GM19324 (cell line): ENCODE results near the gene ACTA2.
"Not testable (repeated sequence)": the region's sequence is repeated elsewhere in the genome, so short reads cannot be mapped to it uniquely, and the experiment has no call there.

Source experiments
- ATAC-seq: cut with Tn5 transposase; IDR thresholded peaks from one replicate; pipeline ENCODE4 v1.9.1; 2021; ENCODE audit warnings: mild to moderate bottlenecking, moderate library complexity; ENCODE audit not compliant: unreplicated experiment, low FRiP score

ACTA2 gene

DNA sequence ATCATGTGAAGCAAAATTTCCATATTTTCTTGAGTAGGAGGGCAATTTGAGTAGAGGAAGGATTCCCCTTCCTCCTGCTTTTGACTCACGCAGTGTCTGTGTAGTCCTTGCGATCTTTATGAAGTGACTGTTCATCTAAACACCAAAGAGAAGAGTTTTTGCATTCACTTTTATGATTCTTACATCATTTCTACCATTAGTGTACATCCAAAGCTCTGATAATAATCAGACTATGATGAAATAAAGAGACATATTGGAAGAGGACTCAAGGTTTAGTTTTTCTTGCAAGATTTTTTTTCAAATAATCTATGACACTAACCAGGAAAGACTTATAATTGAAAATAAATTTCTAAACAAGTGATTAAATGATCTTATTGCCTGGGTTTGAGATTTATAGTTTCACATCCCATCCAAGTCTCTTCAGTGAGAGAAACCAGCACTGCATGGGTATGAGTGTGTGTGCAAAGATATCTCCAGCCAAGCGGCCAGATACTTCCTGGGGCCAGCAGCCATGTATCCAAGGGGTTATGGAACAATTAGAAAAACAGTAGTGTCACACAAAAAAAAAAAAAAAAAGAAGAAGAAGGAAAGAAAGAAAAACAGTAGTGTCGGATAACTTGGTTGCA lies 2.0 kb upstream of the ACTA2 start:
- ATAC-seq: no peak

DNA sequence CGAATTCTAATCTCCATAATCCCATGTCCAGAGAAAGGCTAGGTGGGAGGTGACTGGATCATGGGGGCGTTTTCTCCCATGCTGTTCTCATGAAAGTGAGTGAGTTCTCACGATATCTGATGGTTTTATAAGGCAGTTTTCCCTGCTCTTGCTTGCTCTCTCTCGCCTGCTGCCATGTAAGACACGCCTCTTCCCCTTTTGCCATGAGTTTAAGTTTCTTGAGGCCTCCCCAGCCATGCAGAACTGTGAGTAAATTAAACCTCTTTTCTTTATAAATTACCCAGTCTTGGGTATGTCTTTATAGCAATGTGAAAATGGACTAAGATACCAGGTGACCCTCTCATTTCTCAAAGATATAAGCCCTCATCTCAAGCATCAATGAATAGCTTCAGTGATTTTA lies 1.1 kb upstream of the ACTA2 start:
- no peak for ATAC-seq

DNA sequence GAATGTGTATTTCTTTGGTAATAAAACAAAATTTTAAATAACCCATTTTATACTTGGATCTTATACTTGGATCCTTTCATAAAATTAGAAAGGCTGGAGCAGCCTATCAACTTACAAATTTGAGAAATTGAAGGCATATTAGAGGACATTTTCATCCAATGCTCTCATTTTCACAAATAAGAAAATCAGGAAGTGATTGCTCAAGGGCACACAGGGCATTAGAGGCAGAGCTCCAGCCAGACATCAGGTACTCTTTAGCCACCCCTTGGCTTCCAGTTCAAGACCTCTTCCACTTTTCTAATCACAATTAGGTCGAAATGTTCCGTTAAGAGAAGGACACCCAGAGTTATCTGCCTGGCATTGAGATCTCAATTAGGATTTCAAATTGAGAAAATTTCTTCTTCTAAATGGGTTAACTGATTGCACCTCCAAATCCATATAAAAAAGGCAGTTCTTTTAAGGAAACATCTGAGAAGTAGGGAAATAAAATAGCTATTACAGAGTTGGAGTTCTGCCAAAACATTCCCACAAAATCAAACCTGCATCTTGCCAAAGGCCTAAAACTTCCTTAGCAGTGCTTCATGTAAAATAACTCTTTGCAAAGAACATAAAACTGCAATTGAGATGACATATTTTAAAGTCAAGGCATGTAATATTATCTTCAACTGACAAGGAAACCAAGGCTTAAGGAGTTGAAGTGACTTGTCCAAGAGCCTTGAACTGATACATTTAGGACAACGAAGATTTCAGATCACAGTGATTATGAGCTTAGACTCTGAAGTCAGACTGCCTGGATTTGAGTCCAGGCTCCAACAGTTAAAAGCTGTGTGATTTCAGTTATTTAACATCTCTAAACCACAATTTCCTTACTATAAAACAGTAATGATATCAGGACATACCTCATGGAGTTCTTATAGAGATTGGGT lies 2.4 kb downstream of the ACTA2 start:
- ATAC-seq: no peak

DNA sequence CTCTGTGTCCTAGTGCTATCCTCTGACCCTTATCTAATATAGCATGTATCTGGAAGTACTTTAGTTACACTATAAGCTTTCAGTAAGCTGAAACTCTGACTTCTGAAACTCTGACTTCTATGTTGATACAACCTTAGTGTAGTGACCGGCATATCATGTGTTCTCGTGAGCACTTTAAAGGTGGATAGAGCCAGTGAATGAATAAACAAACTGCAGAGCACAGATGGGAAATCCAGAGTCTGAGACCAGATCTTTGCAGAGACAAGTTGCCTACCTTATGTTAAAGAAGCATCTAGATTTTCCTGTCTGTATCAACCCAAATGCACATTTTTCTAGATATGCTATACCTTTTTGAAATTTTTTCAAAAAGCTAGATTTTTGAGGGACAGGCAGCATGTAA lies 3.5 kb downstream of the ACTA2 start:
- ATAC-seq: no peak

DNA sequence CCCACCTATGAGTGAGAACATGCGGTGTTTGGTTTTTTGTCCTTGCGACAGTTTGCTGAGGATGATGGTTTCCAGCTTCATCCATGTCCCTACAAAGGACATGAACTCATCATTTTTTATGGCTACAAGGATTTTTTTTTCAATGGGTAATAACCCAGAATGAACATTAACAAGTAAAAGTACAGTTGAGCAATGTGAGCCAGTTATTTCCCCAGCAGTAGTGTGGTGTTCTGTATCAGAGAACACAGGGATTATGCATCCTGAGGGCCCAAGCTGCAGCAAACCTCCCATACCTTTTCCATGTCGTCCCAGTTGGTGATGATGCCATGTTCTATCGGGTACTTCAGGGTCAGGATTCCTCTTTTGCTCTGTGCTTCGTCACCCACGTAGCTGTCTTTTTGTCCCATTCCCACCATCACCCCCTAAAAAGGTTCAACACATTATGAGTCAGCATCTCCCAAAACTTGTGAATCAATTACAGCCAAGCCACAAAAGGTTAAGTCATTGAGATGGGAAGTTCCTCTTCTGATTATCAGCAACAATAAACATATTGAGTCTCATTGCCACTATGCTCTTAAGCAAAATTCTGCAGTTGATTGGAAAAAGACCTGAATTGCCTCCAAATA lies 5.5 kb downstream of the ACTA2 start:
- ATAC-seq: no peak

DNA sequence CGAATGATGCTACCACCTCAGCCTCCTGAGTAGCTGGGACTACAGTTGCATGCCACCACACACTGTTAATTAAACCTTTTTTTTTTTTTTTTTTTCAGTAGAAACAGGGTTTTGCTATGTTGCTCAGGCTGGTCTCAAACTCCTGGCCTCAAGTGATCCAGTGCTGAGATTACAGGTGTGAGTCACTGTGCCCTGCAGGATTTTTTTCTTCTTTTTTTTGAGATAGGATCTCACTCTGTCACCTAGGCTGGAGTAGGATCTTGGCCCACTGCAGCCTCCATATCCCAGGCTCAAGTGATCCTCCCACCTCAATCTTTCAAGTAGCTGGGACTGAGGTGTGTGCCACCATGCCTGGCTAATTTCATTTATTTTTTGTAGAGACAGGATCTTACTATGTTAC lies 6.4 kb downstream of the ACTA2 start:
- ATAC-seq: no peak

DNA sequence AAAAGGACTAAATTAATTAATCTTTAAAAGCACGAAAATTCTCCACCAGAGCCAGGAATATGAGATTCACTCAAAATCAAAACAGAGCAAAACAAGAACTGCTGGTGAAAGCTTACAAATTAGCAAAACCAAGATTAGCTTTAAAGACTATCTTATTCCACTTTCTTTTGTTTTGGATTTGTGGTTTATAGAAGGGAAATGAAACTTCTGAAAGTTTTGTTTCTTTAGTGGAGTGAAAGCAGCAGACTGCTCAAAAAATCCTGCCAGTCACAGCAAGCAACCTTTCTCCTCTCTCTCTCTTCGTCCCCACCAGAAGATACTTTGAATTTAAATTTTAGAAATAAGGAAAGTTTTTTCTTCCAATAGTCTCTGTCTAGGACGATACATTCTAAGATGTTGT lies 7.8 kb downstream of the ACTA2 start:
- ATAC-seq: no peak

DNA sequence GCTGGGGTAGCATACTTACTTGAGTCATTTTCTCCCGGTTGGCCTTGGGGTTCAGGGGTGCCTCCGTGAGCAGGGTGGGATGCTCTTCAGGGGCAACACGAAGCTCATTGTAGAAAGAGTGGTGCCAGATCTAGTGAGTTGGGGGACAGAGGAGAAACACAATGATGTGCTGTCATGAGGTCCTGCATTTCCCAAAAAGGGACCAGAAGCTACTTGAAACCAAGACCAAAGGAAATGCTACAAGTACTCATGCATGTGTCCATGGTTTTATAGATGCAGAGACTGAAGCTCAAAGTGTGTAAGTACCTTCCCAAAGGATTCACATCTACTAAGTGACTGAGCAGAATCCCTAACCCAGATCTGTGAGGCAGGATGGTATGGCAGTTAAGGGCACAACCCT lies 8.8 kb downstream of the ACTA2 start:
- no peak for ATAC-seq

DNA sequence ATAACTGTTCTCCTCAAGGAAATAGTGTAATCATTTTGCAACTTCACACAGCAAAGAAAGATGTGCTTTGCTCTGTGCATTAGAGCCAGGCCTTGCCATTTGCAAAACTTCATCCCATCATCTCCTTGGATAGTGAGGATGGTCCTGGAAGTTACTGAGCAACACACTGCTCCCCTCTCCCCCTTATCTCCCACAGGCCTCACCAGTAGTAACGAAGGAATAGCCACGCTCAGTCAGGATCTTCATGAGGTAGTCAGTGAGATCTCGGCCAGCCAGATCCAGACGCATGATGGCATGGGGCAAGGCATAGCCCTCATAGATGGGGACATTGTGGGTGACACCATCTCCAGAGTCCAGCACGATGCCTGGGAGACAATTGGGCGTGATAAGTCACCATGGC lies 11.5 kb downstream of the ACTA2 start:
- no peak for ATAC-seq

DNA sequence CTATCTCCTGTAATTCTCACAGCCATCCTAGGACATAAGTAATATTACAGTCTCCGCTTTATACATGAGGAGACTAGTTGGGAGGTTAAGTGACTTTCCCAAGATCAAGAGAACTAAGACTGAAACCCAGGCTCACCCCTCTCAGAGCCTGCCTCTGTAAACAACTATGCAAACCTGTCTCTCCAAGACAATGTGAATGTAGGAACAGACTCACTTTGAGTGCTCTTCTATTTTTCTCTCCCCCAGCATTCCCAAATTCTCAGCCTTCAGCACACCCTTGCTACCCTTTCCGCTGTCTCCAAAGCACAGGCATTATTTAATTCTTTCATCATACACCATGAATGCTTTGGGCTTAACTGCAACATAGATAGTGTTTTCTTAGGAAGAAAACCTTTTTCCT lies 13.6 kb downstream of the ACTA2 start:
- ATAC-seq: no peak

DNA sequence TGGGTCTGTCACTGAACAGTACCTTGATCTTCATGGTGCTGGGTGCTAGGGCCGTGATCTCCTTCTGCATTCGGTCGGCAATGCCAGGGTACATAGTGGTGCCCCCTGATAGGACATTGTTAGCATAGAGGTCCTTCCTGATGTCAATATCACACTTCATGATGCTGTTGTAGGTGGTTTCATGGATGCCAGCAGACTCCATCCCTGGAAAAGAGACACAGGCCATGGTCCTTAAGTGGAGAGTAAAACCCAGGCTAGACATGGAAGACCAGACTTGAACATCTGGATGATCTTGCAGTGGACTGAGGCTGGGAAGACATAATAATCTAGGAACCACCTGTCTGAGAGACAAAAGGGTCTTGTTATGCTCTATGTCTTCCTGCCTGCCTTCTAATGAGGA lies 14.5 kb downstream of the ACTA2 start:
- ATAC-seq: no peak

DNA sequence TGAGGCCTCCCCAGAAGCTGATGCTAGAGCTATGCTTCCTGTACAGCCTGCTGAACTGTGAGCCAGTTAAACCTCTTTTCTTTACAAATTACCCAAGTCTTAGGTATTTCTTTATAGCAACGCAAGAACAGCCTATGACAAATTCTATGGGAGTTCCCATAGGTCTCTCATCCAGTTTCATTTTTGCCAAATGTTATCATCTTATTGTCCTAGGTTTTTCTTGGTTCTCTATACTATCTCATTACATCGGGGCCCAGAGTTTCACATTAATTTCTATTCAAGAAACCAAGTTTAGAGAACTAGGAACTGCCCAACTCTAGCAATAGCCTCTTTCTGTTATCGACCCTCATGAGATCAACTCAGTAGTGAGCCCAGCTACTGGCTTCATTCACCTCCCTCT lies 15.9 kb downstream of the ACTA2 start:
- ATAC-seq: no peak

DNA sequence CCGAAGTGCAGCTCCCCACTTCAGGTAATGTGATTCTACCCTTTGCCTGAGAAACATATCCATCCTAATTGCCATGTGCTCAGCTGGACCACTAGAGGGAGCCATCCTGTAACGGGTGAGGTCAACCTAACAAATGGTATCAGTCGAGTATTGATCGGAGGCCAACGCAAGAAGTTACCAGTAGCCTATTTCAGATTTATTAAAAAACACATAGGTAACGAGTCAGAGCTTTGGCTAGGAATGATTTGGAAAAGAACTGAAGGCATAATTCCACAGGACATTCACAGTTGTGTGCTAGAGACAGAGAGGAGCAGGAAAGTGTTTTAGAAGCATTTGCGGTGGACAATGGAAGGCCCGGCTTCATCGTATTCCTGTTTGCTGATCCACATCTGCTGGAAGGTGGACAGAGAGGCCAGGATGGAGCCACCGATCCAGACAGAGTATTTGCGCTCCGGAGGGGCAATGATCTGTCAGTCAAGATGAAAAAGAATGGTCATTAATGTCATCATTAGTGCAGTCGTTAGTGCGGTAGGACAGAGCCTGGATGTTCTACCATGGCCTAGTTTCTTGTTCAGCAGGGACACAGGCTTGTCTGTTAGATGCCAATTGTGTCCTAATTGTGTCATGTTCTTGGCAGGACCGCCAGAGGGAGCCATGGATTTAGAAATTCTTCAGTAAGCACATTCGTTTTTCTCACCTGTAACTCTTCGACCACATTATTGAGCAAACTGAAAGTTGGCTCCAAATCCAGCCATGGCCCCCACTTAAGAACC lies 17.5 kb downstream of the ACTA2 start:
- no peak for ATAC-seq

DNA sequence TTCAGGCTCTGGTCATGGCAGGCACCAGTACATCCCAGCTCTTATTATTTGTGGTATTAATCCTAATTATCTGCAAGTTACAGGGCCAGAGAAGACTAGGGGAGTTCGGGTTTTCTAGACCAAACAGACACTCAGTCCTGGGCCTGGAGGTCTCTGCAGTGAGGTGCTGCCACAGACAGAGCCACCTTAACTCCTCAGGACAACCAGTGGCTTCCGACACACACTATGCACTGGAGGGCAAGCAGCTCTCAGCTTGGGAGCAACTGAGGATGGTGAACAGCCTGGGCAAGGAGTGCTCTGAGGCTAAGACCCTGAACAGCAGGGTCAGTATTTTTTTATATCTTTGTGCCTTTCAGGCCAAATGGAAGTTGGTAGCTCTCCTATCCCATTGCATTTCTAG lies 19.0 kb downstream of the ACTA2 start:
- ATAC-seq: no peak

DNA sequence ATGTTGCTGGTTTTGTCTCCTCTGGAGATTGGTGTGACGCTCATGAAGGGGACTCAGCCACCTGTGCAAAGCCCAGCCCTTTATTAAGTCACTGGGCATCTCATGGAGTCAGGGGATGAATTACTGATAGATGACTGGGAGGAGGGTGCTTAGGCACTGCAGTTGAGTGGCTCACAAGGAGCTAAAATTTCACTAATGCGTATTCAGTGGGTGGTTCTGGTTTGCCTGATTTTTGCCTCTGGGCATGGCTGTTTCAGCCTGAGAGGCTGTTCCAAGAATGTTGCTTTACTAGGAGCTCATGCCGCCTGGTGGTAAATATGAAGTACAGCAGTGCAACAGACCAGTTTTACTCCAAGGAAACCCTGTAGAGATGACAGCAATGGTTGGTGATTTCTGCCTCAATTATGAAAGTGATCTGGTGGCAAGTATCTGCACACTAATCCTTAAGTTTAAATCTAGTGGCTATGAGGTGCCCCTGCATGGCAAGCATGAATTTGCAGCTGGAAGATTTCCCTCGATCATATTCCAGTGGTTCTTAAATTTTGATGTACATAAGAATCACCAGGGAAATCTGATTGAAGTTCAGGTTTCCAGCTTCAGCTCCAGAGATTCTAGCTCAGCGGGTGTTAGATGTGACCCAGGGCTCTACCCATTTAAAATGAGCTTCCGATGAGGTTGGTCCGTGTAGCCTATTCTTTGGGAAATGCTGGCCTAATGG lies 19.9 kb downstream of the ACTA2 start:
- no peak for ATAC-seq

DNA sequence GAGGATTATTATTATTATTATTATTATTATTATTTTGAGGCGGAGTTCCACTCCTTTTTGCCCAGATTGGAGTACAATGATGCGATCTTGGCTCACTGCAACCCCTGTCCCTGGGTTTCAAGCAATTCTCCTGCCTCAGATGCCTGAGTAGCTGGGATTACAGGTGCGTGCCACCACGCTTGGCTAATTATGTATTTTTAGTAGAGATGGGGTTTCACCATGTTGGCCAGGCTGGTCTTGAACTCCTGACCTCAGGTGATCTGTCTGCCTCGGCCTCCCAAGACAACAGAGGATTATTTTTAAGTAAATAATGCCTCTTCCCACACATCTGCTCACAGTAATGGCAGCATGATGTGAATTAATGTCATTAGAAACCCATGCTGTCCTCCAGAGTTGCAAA lies 20.5 kb downstream of the ACTA2 start:
- ATAC-seq: not testable (repeated sequence)

DNA sequence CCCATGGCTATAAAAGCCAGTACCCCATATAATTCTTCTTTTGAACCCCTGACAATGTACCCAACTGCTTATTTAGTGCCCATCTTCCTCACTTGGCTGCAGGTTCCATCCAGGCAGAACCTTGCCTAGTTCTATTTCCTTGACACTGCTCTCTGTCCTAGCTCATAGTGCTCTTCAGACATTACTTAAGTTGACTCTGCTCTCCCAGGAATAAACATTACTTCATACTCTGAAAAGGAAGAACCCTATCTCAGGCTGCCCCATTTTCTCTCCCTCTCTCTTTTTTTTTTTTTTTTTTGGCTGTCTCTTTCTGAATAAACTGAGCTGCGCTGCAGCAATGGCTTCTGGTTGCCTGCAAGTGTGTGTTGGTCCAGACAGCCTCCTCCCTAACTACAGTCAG lies 21.0 kb downstream of the ACTA2 start:
- ATAC-seq: no peak

DNA sequence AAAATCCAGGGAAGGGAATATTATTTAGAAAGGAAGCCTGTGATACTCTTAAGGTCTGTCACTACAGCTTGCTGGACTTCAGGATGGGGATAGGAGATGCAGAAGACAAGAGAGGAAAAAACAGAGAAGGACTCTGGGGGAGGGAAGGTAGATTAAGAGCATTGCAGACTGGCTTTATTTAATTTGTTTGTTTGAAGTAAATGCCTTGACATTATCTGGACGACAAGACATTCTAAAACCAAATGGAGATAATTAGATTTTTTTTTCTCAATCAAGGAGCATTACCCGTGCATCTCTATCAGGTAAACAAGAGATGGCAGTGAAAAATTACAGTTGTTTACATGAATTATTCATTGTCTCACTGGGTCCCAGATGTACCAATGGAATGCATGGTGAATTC lies 24.3 kb downstream of the ACTA2 start:
- no peak for ATAC-seq

DNA sequence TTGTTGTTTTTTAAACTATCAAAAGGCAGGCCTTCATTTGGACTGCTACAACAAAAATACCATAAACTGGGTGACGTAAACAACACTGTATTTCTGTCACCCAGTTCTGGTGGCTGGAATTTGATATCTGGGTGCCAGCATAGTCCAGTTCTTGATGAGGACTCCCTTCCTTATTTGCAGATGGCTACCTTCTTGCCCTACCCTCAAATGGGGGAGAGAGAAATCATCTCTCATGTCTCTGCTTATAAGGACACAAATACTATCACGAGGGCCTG lies 25.2 kb downstream of the ACTA2 start:
- ATAC-seq: no peak

DNA sequence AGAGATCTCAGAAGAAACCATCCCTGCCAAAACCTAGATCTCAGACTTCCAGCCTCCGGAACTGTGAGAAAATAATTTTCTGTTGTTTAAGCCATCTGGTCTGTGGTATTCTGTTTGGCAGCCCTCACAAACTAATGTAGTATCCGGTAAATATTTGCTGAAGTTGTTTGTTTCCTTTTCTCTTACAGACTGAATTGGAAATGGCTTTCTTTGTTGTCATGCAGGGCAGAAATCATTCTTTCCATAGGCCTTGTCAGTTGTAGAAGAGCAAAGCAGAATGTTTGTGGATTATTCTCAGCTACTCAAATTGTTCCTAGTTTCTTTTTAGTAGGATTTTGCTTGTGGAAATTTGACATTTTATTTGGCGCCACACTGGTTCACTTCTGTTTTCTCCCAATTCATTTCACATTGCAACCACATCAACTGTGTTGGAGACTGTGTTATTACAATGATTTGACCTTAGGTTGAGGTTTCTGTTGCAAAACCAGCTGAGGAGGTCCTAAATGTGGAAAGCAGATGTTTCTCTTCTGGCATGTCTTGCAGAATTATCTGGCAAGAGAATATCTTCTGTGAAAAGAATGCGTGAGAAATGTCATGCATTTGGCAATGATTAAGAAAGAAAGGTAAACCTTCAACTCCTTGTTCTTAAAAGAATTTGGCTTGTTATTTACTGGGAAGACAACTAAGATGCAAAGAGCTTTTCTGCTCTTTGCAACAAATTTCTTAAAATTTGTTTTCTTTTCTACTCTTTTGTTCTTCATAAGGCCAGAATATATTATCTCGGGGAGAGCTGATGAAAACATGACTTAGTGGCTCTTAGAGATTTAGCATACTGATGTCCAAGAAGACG lies 25.8 kb downstream of the ACTA2 start:
- ATAC-seq: no peak
